ENCODE results near the gene PTPRN2.
"Not testable (repeated sequence)": the region's sequence is repeated elsewhere in the genome, so short reads cannot be mapped to it uniquely, and the experiment has no call there.

Gene PTPRN2

DNA sequence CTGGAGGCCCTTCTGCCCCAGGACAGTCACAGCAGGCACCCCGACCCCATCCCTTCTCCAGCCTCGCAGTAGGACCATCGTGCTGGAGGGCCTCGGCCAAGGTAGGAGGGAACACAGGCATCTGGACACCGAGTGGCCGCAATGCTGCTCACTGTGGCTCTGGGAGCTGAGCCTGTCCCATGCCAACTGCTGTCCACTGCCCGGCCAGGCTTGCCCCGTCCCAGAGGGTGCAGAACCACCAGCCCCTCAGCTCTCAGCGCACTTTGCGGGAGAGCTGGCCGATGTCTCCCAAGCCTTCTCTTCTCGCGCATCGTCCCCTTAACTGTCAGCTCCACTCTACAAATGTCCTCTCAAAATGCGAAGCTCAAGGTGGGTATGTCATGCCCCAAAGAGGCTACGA is 197.2 kb downstream of the PTPRN2 start:
- H3K4me3 ChIP-seq (ENCODE audit: low read depth, low read length), result no peak overlapping the region
- TF ChIP-seq, protein P1, sequence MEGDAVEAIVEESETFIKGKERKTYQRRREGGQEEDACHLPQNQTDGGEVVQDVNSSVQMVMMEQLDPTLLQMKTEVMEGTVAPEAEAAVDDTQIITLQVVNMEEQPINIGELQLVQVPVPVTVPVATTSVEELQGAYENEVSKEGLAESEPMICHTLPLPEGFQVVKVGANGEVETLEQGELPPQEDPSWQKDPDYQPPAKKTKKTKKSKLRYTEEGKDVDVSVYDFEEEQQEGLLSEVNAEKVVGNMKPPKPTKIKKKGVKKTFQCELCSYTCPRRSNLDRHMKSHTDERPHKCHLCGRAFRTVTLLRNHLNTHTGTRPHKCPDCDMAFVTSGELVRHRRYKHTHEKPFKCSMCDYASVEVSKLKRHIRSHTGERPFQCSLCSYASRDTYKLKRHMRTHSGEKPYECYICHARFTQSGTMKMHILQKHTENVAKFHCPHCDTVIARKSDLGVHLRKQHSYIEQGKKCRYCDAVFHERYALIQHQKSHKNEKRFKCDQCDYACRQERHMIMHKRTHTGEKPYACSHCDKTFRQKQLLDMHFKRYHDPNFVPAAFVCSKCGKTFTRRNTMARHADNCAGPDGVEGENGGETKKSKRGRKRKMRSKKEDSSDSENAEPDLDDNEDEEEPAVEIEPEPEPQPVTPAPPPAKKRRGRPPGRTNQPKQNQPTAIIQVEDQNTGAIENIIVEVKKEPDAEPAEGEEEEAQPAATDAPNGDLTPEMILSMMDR (IDR thresholded peaks at IDR 0.05; ENCODE audit: low read depth, low read length), result no peak

DNA sequence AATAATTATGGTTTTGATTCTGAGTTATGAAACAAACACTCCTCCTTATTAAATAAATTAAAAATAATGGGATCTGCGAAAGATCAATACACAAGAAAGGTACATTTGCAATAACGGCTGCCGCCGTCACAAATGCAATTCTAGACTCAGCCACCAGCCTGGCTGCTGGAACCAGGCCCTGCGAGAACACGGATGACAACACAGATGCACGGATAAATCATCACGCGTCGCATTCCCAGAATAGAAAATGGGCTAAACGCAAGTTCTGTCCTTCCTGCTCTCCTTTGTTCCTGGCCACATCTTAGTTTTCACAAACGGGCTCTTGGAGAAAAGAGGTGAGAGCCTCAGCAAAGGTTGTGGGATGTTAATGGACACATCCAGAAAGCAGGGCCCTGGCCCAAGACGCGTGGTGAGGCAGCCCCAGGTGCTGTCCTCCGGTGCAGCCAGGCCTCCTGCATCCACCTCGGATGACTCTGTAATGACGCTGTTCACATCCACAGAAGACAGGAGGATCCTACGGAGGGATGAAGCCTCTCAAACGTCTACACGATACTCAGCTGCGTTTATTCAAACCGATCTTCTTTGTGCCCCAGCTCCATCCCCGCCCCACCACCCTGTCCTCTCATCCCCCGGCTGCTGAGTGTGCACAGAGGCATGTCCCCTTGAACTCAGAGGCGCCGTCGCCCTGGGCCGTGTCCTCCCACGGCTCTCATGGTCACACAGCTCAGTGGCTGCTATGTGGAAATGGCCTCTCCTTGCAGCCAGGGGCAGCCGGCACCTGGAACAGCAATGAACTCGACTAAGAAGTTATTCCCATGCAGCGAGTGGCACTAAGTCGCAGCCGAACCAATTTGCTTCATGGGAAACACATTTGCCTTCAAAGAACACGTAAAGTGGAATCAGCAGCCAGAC is 197.9 kb downstream of the PTPRN2 start:
- no peak overlapping the region for H3K4me3 ChIP-seq (ENCODE audit: low read depth, low read length)
- TF ChIP-seq, protein P1 (IDR thresholded peaks at IDR 0.05; ENCODE audit: low read depth, low read length), result no peak

DNA sequence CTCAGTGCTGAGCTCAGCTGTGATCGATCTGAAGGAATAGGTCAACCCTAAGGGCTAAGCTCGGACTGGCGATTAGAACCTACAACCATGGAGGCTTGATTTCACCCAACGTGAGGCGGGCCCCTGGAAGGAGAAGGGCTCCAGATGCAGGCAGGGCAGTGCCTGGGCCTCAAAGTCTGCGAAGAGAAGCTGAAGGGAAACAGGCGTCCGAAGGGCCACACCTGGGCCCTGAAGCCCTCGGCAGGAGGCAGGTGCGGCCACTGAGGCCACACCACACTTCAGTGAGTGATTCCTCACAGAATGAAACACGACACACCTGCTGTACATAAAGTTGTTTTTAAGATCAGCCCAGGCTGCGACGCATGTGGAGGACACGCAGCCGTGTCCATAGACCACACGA is 198.7 kb downstream of the PTPRN2 start:
- TF ChIP-seq, protein P1 (IDR thresholded peaks at IDR 0.05; ENCODE audit: low read depth, low read length), result no peak
- no peak overlapping the region for H3K4me3 ChIP-seq (ENCODE audit: low read depth, low read length)

DNA sequence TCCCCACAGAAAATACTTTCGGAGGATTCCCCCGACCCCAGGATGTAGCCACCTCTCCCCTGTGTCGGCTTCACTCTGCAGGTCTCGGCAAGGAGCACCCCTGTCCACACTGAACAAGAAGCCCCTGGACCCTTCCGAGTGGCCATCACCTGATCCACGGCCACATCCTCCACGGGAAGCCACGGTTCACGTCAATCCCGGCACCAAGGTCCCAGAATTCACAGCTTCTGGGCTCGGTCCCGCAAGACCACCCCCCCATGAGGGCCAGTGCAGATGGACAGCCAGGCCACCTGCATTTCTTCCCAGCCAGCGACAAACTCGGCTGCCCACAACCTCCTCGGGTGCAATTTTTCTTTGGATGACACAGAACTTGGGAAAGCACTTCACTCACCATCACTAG is 199.6 kb downstream of the PTPRN2 start:
- TF ChIP-seq, protein P1 (IDR thresholded peaks at IDR 0.05; ENCODE audit: low read depth, low read length), result no peak
- no peak overlapping the region for H3K4me3 ChIP-seq (ENCODE audit: low read depth, low read length)

DNA sequence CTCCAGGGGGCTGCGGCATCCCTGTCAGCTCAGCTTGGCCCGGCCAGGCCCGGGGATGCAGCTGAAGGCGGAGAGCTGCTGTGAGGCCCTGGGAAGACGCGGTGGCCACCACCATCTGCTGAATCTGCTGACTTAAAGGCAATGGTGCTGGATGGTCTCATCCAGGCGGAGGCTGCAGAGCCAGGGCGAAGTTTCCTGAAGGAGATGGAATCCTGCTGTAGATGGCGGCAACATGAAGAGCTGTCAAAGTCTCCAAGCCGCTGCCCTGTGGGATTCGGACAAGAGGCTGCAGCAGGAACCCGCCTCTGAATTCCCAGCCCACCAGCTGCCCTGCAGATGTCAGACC is 200.1 kb downstream of the PTPRN2 start:
- H3K4me3 ChIP-seq (ENCODE audit: low read depth, low read length), result no peak overlapping the region
- TF ChIP-seq, protein P1 (IDR thresholded peaks at IDR 0.05; ENCODE audit: low read depth, low read length), result no peak

DNA sequence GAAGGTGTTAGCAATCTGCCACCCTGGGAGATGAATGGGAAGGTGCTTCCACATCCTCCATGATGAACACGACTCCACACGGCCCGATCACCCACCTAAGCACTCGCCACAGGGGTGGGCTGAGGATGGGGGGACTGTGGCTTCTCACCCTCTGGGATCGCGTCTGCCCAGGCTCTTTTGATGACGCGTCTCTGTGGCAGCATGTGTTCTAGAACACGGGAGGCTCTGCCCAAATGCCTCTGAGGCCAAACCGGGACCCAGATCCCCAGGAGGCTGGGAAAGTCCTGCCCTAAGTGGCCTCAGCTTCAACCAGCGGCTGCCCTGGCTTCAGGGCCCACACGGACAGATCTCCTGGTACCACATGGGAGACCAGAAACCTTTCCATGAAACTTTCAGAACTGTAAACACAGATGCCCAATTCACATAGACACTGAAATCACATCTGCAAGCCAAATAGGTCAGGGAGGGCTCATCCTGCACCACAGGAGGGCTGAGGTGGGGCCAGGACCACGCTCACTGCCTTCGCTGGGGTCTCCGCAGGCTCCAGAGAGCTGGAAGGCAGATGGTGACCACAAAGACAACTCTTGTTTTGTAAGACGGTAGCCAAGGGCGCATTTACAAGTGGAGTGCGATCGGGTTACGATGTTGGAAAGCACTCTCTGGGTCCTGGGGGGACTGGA is 200.6 kb downstream of the PTPRN2 start:
- no peak overlapping the region for H3K4me3 ChIP-seq (ENCODE audit: low read depth, low read length)
- TF ChIP-seq, protein P1 (IDR thresholded peaks at IDR 0.05; ENCODE audit: low read depth, low read length), result no peak

DNA sequence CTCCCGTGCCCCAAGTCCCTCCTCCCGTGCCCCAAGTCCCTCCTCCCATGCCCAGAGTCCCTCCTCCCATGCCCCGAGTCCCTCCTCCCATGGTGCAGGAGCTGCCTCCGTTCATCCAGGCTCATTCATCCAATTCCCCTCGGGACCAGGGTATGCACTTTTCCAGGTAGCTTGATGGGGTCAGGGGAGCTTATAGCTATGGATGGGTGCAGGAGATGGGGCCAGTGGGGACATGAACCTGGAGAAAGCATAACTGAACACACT is 201.3 kb downstream of the PTPRN2 start:
- H3K4me3 ChIP-seq (ENCODE audit: low read depth, low read length), result no peak overlapping the region
- TF ChIP-seq, protein P1 (IDR thresholded peaks at IDR 0.05; ENCODE audit: low read depth, low read length), result no peak

DNA sequence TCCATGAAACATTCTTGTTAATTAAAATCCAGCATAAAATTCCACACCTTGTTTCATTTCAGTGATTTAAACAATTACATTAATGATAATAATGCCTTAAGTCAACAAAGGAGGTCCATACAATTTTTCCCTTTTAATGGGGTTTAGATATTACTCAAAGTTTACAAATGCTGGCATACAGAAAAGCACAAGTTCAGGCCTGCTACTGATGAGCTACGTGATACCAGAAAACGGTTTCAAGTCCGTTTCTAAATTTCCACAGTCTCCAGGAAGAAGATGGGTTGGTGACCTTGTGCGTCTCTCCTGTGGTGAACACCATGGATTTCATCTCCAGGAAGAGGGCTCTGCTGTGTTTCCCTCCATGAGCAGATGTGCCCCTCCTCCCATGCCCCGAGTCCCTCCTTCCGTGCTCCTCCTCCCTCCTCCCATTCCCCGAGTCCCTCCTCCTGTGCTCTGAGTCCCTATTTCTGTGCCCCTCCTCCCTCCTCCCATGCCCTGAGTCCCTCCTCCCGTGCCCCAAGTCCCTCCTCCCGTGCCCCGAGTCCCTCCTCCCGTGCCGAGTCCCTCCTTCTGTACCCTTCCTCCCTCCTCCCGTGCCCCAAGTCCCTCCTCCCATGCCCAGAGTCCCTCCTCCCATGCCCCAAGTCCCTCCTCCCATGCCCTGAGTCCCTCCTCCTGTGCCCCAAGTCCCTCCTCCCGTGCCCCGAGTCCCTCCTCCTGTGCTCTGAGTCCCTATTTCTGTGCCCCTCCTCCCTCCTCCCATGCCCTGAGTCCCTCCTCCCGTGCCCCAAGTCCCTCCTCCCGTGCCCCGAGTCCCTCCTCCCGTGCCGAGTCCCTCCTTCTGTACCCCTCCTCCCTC is 201.9 kb downstream of the PTPRN2 start:
- H3K4me3 ChIP-seq (ENCODE audit: low read depth, low read length), result not testable (repeated sequence)

Data from WI38 (cell line).